Activated naive CD8-positive, alpha-beta T cell treated with anti-CD3 and anti-CD28 coated beads, Interleukin-2, amount 50 U/mL, for 16 hours (primary cell): ENCODE data around the gene CCDC51.
"Not testable (repeated sequence)": the region's sequence is repeated elsewhere in the genome, so short reads cannot be mapped to it uniquely, and the experiment has no call there.

Experiments used
- DNase-seq: peaks from one replicate; pipeline ENCODE4 v3.0.0-alpha.2; 2020; ENCODE audit warnings: low read depth, low spot score

CCDC51 gene

DNA sequence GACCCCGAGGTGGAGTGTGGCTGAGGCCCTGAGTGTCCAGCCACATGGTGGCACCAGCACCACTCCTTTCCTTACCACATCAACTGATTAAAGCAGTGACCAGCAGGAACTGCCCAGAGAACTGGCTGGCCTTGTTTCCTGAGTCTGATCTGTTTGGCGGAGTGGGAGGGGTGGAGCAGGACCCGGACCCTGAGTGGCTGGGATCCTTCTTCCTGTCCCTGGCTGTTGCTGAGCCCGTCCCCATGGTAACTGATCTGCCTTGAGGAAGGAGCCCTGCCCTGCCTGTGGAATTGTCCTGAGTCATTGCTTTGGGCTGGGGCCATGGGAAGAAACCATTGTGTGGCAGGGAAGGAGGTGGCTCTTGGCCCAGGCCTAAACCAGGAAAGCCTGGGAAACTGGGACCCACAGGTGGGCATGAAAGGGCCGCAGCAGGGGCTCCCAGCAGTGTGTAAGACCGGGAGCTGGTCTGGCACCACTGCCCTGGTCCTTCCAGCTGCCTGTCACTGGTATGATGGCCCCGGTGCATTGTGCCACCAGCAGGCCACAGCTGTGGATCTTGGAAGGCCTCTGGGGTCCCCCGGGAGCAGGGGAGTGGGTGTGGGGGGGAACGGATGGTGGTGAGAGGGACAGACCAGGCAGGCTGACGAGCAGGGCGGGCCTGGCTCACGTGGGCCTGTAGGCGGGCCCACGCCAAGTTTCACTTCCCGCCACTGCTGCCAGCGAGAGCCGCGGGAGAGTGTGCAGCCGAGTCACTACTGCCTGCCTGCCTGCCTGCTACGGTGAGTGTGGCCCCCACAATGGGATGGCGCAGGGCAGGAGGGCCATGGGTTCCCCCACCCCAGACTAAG lies 25.8 kb upstream of the CCDC51 start:
- peak; percentile 46 for DNase-seq

GRCh38 chr3:48465237-48465530 lies 25.3 kb upstream of the CCDC51 start:
- DNase-seq, result no peak

DNA sequence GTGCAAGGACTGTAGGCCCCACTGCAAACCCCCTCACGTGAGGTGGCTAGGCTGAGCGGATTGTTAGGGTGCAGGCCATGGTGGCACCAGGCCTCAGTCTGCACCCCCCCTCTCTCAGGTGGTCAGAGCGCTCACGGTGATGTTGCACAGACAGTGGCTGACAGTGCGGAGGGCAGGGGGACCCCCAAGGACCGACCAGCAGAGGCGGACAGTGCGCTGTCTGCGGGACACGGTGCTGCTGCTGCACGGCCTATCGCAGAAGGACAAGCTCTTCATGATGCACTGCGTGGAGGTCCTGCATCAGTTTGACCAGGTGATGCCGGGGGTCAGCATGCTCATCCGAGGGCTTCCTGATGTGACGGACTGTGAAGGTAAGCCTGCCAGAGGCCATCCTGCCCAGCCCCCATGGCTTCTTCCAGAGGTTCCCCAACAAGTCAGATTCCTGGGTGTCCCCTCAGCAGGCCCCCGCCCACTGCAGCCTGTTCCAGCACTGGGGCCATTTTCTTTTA lies 24.8 kb upstream of the CCDC51 start:
- DNase-seq, result no peak

DNA sequence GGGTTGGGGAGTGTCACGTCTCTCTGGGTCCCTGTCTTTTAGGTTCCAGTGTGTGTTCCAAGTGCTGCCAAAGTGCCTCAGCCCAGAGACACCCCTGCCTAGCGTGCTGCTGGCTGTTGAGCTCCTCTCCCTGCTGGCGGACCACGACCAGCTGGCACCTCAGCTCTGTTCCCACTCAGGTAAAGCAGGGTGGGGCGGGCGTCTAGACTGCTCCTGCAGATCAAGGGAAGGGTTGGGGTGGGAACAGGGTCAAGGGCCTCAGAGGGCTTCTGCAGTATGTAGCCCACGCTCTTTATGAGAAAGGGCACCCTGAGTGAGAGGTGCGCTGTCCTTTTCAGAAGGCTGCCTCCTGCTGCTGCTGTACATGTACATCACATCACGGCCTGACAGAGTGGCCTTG lies 23.8 kb upstream of the CCDC51 start:
- no peak for DNase-seq

- DNase-seq, result not testable (repeated sequence)
Measured at GRCh38 chr3:48461767-48462166, 21.8 kb upstream of the CCDC51 start.

GRCh38 chr3:48460517-48460902 lies 20.6 kb upstream of the CCDC51 start:
- DNase-seq, result no peak

- DNase-seq, result no peak
Measured at GRCh38 chr3:48459773-48460516, 20.0 kb upstream of the CCDC51 start.

DNA sequence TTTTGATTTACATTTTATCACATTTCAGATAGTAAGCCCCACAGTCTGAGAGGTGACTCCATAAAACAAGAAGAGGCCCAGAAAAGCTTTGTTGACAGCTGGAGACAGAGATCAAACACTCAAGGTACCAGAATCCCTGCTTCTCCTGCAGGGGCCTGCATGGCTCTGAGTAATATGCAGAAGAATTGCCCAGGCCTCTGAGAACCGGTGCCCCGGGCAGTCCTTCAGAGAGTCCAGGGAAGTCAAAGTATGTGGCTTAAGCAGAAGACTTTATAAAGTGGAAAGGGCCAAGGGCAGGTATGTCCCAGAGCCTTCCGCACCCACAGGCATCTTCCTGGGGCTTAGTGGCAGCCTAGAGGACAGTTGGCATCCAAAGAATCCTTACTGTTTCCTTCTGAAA lies 19.4 kb upstream of the CCDC51 start:
- DNase-seq, result no peak

GRCh38 chr3:48456456-48456855 lies 16.5 kb upstream of the CCDC51 start:
- no peak for DNase-seq

GRCh38 chr3:48451270-48451669 lies 11.4 kb upstream of the CCDC51 start:
- DNase-seq, result no peak

DNA sequence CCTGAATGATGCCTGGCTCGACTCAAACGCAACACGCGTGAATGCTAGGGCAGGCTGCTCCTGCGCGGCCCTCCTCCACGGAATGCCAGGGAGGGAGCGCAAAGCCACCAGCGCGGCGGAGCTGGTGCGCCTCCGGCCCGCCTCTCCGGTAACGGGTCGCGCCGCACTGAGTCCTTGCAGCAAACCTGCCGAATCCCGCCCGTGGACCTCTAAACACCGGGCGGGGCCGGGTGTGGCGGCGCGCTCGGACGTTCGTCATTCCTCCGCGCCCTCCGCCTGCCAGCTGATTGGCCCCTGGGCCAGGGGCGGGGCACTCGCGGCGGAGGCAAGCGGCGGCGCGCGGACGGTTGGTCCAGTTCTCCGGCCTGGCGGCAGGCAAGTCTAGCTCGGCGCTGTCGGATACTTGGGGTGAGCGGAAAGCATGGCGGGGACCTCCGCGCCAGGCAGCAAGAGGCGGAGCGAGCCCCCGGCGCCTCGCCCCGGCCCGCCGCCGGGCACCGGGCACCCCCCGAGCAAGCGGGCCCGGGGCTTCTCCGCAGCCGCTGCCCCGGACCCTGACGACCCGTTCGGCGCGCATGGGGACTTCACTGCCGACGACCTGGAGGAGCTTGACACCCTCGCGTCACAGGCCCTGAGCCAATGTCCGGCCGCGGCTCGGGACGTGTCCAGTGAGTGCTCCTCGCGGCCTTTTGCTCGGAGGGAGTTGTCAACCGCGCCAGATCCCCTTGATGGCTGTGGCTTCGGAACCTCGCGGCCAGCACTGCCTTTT lies 6.7 kb upstream of the CCDC51 start, which contains the start of gene ATRIP:
ATRIP (plus strand) TSS at position 313 of the 769 bp plus-strand sequence; CDS start at position 422, 109 bp downstream.
- DNase-seq, result peak; percentile 59

GRCh38 chr3:48446043-48446424 lies 6.1 kb upstream of the CCDC51 start:
- DNase-seq, result no peak

DNA sequence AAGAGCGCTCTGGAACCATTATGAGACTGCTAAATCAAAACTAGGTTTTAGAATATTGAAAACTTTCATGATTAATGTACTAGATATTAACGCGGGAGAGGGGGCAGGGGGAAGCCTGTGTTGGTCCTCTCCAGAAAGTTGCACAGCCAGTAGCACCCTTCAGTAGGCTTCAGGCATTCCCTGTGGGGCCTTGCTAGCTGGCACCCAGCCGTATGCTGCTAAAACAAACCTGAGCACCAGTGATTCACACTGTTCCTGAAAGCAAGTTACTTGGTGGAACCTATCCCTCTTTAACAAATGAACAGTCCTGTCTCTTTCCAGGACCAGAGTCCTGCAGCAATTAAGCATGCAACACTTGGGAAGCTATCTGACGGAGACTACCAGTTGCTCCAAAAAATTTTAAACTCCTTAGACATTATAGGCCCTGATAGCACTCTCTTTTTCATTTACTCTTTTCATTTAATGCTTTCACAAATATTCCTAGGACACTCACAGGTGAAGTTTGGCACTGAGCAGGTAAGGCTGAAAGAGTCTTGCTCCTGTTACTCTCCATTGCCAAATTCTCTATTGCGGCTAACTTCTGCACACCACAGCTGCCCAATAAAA lies 5.5 kb upstream of the CCDC51 start:
- DNase-seq, result no peak

GRCh38 chr3:48441940-48442339 lies 2.0 kb upstream of the CCDC51 start:
- no peak for DNase-seq

- DNase-seq, result no peak
Measured at GRCh38 chr3:48440590-48440958, 655 bp upstream of the CCDC51 start.

DNA sequence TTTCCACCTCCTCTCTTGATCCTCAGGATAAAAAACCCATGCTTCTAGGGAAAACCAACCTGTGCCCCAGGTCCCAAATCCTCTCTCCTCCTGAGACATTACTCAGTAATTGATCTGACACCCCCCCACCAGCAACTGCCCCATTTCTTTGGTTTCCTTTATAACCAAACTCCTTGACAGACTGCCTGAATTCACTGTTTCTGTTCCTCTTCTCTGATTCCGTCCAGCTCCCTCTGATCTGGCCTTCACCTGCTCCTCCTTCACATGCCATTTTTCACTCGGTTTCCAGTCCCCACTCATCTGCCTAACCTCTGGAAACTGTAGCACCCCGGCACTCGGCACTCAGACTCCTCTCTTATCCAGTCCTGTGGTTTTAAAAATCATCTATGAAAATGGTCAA lies 2.1 kb downstream of the CCDC51 start:
- DNase-seq, result no peak

- DNase-seq, result no peak
Measured at GRCh38 chr3:48436855-48437254, 3.1 kb downstream of the CCDC51 start.

- DNase-seq, result no peak
Measured at GRCh38 chr3:48436477-48436787, 3.5 kb downstream of the CCDC51 start.

DNA sequence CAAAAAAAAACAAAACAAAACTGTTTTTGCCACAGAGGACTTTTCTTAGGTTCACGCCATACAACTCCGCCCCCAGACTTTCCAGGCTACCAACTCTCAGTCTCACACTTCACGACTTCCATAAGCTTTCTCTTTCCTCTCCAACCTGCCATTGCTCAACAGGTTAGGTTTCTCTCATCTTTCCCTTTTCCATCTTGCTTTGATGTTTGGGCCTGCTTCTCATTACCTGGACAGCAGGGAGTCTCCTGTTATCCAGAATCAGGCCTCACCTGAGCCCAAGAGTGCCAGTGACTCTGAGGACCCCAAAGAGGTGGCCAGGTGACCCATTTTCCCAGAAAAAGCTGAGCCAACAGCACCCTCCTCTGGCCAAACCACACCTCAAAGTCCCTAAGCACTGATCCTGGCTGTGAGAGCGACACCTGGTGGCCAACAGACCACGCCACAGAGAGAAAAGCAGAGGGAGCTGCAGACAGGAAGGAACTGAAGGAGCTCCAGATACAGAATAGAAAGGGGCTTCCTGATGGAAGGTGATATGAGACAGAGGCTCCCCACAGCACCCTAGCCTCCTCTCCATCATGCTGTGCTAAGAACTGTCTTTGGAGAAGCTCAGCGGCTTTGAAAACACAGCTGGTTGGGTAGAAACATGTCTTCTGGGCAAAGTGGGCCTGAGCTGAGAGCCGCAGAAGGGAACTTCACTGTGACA lies 4.0 kb downstream of the CCDC51 start:
- DNase-seq, result peak; percentile 76

DNA sequence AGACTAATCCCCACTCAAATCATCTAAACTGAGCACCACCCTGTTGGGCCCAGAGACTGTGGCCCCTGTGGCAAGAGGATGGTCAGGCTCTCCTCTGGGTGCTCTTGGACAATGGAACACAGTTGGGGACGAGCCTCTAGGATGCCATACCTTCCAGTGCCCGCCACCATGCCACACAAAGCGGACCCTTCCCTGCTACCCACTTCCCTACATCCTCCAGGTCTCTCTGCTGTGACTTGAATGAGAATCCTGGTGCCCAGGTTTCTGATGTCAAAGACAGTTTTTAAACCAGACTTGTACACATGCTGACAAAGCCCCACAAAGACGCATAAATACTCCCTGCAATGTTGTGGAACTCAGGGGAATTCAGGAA lies 4.7 kb downstream of the CCDC51 start:
- no peak for DNase-seq

- no peak for DNase-seq
Measured at GRCh38 chr3:48434591-48435222, 5.2 kb downstream of the CCDC51 start.
